Measurements from ENCODE around the gene TEX44.

Gene TEX44

DNA sequence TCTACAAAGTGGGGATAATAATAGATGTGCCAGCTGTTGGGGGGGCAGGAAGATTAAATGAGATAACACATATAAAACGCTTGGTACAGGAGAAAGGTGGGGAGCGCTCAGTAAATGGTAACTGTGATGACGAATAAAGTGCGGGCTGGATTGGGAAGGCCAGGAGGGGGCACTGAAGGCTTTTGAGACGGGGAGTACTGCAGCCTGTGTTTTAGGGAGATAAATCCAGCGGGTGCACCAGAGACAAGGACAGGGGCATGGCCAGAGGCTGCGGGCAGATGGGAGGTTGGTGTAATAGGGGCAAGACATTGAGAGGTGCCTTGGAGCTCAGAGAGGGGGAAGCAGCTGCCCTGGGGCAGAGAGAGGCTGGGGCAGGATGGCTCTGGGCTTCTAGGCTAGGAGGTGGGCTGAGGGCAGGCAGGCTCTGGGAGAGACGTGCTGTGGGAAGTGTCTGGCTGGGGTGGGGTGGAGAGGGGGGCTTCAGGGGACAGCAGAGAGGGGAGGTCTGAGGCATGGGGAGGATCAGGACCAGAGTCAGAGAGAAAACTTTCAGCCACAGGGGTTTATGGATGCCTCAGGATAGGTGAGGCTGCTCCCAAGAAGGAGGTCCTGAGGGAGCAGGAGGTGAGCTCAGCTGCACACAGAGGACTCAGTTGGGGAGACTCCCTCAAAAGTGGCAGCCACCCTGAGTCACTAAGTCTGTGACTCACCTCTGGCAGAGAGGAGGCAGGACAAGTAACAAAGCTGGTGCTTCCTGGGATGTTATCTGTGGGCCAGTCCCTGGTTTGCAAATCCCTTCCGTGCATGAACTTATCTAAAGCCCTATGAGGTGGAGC, 18.8 kb downstream of the TEX44 start:
- 0 out of 2 replicates have a peak, but pooled peaks have one; percentile 9 for TF ChIP-seq CTCF (IDR thresholded peaks at IDR 0.05; ENCODE audit: control insufficient read depth, extremely low read depth, insufficient read depth)
- no peak for DNase-seq (ENCODE audit: low read depth)
- H3K4me3 ChIP-seq (ENCODE audit: low read depth, low read length) = no peak overlapping the region

GRCh38 chr2:231612109-231612455, 19.4 kb downstream of the TEX44 start:
- TF ChIP-seq CTCF (IDR thresholded peaks at IDR 0.05; ENCODE audit: control insufficient read depth, extremely low read depth, insufficient read depth) = no peak
- no peak overlapping the region for H3K4me3 ChIP-seq (ENCODE audit: low read depth, low read length)
- no peak for DNase-seq (ENCODE audit: low read depth)

GRCh38 chr2:231612456-231613330, 20.0 kb downstream of the TEX44 start:
- no peak overlapping the region for H3K4me3 ChIP-seq (ENCODE audit: low read depth, low read length)
- peak; percentile 87 for TF ChIP-seq CTCF (IDR thresholded peaks at IDR 0.05; ENCODE audit: control insufficient read depth, extremely low read depth, insufficient read depth)
- no peak for DNase-seq (ENCODE audit: low read depth)

- TF ChIP-seq CTCF (IDR thresholded peaks at IDR 0.05; ENCODE audit: control insufficient read depth, extremely low read depth, insufficient read depth) = no peak
- DNase-seq (ENCODE audit: low read depth) = no peak
- no peak overlapping the region for H3K4me3 ChIP-seq (ENCODE audit: low read depth, low read length)
These were observed 20.6 kb downstream of the TEX44 start for GRCh38 chr2:231613331-231613662.

DNA sequence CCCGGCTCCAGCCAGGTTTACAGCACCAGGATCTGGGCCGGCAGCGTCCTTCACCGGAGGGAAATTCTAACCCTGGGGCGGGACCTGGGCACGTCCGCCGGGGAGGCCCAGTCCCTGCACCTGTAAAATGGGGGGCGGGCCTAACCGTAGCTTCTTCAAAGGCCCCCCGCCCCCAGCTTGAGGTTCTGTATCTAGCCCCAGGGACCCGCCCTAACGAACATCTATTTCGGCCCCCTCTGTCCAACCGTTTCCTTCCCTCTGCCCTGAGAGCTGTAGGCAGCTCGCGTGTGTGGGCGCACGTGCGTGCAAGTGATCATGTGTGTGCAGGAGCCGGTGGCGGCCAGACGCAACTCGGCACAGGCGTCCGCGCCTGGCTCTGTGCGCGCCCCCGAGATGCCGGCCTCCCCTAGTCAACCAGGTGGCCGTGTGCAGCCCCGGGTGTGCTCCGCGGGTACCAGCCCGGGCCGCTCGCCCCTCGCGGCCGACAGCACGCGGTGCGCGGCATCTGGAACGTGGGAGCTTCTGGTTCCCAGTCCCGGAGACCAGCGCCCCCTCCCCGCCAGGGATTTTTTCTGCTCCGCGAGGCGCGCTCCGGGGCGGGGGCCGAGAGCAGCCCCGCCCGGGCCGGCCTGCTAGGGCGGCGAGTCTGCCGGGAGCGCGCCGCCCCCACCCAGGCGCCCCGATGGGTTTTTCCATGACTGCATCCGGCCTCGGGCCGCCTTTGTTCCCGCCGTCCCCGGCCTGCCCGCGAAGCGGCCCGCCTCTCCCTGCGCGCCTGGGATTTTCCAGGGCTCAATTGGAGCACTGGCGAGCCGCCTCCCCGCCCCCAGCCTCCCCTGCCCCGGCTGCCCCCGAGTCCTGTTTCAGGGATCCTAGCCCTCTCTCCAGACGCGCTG, 21.2 kb downstream of the TEX44 start:
- no peak for DNase-seq (ENCODE audit: low read depth)
- no peak overlapping the region for H3K4me3 ChIP-seq (ENCODE audit: low read depth, low read length)
- TF ChIP-seq CTCF (IDR thresholded peaks at IDR 0.05; ENCODE audit: control insufficient read depth, extremely low read depth, insufficient read depth) = no peak

- TF ChIP-seq CTCF (IDR thresholded peaks at IDR 0.05; ENCODE audit: control insufficient read depth, extremely low read depth, insufficient read depth) = no peak
- no peak for DNase-seq (ENCODE audit: low read depth)
- no peak overlapping the region for H3K4me3 ChIP-seq (ENCODE audit: low read depth, low read length)
These were observed 21.9 kb downstream of the TEX44 start for GRCh38 chr2:231614559-231615057.

Data from LNCaP clone FGC (cell line).